ENCODE measurements around the gene QRFP.
"Not testable (repeated sequence)": the region's sequence is repeated elsewhere in the genome, so short reads cannot be mapped to it uniquely, and the experiment has no call there.

QRFP gene

DNA sequence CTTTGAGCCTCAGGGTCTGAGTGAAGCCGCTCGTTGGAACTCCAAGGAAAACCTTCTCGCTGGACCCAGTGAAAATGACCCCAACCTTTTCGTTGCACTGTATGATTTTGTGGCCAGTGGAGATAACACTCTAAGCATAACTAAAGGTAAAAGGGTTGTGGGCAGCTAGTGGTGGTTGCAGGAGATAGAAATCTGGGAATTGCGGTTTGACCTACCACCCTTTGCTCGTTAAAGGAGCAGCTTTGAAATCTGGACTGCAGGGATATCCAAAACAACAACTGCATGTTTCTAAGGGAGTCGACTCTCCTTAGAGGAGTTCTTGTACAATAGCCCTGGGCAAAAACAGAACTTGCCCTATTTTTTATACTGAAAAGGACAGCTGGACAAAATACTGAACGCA, 42.5 kb downstream of the QRFP start:
- Histone ChIP-seq H3K27me3 (no peaks in the 10 kb centered on the region), H3K9me3 (no peaks in the 10 kb centered on the region), H3K36me3 (peaks cover 35% of the 10 kb centered on the region), H3K4me3 (ENCODE audit: low read depth, low read length) (no peak overlapping the region), H3K4me1 (no peaks in the 10 kb centered on the region)
- no peak for TF ChIP-seq CTCF (IDR thresholded peaks at IDR 0.05; ENCODE audit: low read depth, low read length)
- DNase-seq, result no peak

GRCh38 chr9:130852801-130853200, 43.8 kb downstream of the QRFP start:
- DNase-seq, result no peak
- H3K4me3 ChIP-seq (ENCODE audit: low read depth, low read length), result no peak overlapping the region
- H3K27me3 ChIP-seq, result no peaks in the 10 kb centered on the region
- TF ChIP-seq CTCF (IDR thresholded peaks at IDR 0.05; ENCODE audit: low read depth, low read length), result no peak
- peaks cover 28% of the 10 kb centered on the region for H3K36me3 ChIP-seq
- peaks cover 2% of the 10 kb centered on the region for H3K4me1 ChIP-seq
- H3K9me3 ChIP-seq, result no peaks in the 10 kb centered on the region

DNA sequence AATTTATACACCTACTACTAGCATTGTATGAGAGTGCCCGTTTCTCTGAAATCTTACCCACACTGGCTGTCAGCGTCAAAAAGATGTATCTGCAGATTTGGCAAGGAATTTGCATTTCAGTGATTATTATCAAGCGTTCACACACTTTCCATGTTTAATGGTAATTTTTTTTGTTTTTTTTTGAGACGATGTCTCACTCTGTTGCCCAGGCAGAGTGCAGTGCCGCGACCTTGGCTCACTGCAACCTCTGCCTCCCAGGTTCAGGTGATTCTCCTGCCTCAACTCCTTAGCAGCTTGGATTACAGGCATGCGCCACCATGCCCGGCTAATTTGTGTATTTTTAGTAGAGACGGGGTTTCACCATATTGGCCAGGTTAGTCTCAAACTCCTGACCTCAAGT, 47.3 kb downstream of the QRFP start:
- peaks cover 6% of the 10 kb centered on the region for H3K36me3 ChIP-seq
- H3K4me3 ChIP-seq (ENCODE audit: low read depth, low read length), result no peak overlapping the region
- no peak for TF ChIP-seq CTCF (IDR thresholded peaks at IDR 0.05; ENCODE audit: low read depth, low read length)
- DNase-seq, result no peak
- no peaks in the 10 kb centered on the region for H3K9me3 ChIP-seq
- H3K4me1 ChIP-seq, result peaks cover 24% of the 10 kb centered on the region
- no peaks in the 10 kb centered on the region for H3K27me3 ChIP-seq

DNA sequence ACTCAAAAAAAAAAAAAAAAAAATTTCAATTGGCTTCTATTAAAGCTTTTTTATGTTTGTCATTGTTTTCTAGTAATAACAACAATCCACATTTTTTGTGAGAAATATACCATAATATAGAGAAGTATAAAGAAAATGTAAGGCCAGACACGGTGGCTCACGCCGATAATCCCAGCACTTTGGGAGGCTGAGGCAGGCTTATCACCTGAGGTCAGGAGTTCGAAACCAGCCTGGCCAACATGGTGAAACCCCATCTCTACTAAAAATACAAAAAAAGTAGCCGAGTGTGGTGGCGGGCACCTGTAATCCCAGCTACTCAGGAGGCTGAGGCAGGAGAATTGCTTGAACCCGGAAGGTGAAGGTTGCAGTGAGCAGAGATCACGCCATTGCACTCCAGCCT, 48.1 kb downstream of the QRFP start:
- not testable (repeated sequence) for H3K4me3 ChIP-seq (ENCODE audit: low read depth, low read length); DNase-seq; H3K9me3 ChIP-seq; H3K27me3 ChIP-seq; H3K36me3 ChIP-seq
- peaks cover 24% of the 10 kb centered on the region for H3K4me1 ChIP-seq

GRCh38 chr9:130847306-130848217, 49.0 kb downstream of the QRFP start:
- H3K4me1 ChIP-seq, result peaks cover 24% of the 10 kb centered on the region
- no peak overlapping the region for H3K4me3 ChIP-seq (ENCODE audit: low read depth, low read length)
- H3K36me3 ChIP-seq, result no peaks in the 10 kb centered on the region
- no peaks in the 10 kb centered on the region for H3K27me3 ChIP-seq
- peak; percentile 23; the same call in 1 of the 2 replicates for TF ChIP-seq CTCF (IDR thresholded peaks at IDR 0.05; ENCODE audit: low read depth, low read length)
- H3K9me3 ChIP-seq, result no peaks in the 10 kb centered on the region
- DNase-seq, result peak; percentile 36

DNA sequence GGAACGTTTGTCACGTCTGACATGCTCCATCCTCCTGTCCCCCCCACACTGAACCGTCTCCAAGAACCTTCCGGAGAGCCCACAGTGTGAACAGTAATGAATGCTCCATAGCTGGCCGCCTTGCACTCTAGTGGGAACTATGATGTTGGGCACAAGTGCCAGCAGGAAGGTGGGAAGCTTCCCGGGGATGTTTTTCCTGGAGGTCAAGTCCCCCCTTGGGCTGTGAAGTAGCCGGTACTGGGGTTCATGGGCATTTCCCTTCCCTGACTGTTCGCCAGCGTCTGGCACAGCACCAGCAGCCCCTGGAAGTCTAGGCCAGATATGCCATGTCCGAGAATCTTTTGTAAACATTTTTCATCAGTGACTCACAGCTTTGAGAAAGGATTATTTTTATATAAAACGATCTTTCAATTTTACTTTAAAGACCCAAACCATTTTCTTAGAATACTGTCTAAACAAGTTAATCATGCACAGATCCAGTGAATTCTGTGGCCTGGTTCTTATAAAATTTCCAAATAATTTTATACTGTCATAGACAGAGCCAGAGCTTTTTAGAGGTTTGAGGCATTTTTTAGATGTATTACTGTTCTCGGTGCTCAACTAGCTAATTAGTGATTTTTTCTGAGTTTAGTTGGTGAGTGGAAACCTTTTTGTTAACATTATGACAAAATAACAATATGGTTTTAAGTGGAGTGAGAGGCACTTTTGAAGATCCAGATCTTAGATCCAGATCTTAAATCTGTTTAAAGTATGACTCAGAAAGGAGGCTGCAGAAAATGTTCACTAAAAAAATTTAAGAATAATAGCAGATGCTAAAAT, 49.9 kb downstream of the QRFP start:
- Histone ChIP-seq H3K27me3 (no peaks in the 10 kb centered on the region), H3K4me1 (peaks cover 24% of the 10 kb centered on the region), H3K4me3 (ENCODE audit: low read depth, low read length) (no peak overlapping the region), H3K9me3 (no peaks in the 10 kb centered on the region), H3K36me3 (no peaks in the 10 kb centered on the region)
- TF ChIP-seq CTCF (IDR thresholded peaks at IDR 0.05; ENCODE audit: low read depth, low read length), result no peak
- DNase-seq, result peak; percentile 33
